ENCODE measurements around the gene COX7A2. TPM values are rescaled to one million over a fixed set of nuclear protein-coding genes. Genes with fewer than 3 reads are reported as not detected.

The COX7A2 gene
- total and polyA plus RNA-seq, 2 of the 4 experiments (the other 2 are of a cell fraction) = 174 to 776 TPM

GRCh38 chr6:75208298-75209183 is 35.1 kb downstream of the COX7A2 start:
- no TSS peak for BruUV-seq (replicated peaks)
- peak overlapping the region; percentile 29 for H2BK5ac ChIP-seq (ENCODE audit: low read depth, low read length, poor library complexity, severe bottlenecking)
- WGBS, 2 experiments (ENCODE audit: extremely low coverage in 2 of 2, insufficient read length in 1 of 2) = 40% methylated on average over 3 of the region's 33 CpGs; no CpG with 5 or more reads in 1 of the 2 experiments
- peak overlapping the region; percentile 87 for H3K56ac ChIP-seq (ENCODE audit: extremely low read depth, insufficient read depth, low read length)
- dilution Hi-C loops (cut with HindIII; ENCODE audit: low sequenced_read_pairs, unreplicated experiment) (no loop called here), in situ Hi-C loops (cut with MboI; ENCODE audit: low sequenced_read_pairs) (loop anchor here (10.0 kb wide), 1 partner anchor 794 kb away; no protein-coding TSS in a partner anchor), intact Hi-C loops (cut with micrococcal nuclease) (loop anchor here (1.0 to 10.0 kb wide), 6 partner anchors 216 to 1406 kb away; no protein-coding TSS in a partner anchor)
- ATAC-seq (ENCODE audit: low read depth) (peak; percentile 39), DNase-seq (peak; percentile 77)
- H2BK20ac ChIP-seq (ENCODE audit: low read depth, low read length) = peak overlapping the region; percentile 62
- peak overlapping the region; percentile 94 for H3K4ac ChIP-seq (ENCODE audit: low read depth, low read length)
- peak overlapping the region; percentile 87 for H3K23ac ChIP-seq (ENCODE audit: low read depth, low read length)
- peaks cover 15% of the 10 kb centered on the region for H4K20me1 ChIP-seq (ENCODE audit: insufficient read depth, low read length)
- peak overlapping the region; percentile 77 for H2AK9ac ChIP-seq (replicated peaks; ENCODE audit: low read depth, low read length, poor library complexity)
- no peaks in the 10 kb centered on the region for H3K9me3 ChIP-seq (ENCODE audit: control insufficient read depth, insufficient read depth, low read length)
- ChIA-PET CTCF (interaction anchor here (0.5 to 1.9 kb wide), 22 partner anchors 12 to 1487 kb away, joined by 3 to 10 read pairs (median 3); no protein-coding TSS in a partner anchor), POLR2A (ENCODE audit: unreplicated experiment) (interaction anchor here (0.5 to 0.8 kb wide), 4 partner anchors 49 to 1411 kb away, joined by 3 to 4 read pairs (median 3); no protein-coding TSS in a partner anchor)
- H2AK5ac ChIP-seq (ENCODE audit: low read depth, low read length) = peak overlapping the region; percentile 83
- H2AFZ ChIP-seq (replicated peaks; ENCODE audit: low read length, poor library complexity) = peak overlapping the region; percentile 87
- H3K14ac ChIP-seq (replicated peaks; ENCODE audit: low read depth, low read length) = peak overlapping the region; percentile 77
- H3K4me1 ChIP-seq (ENCODE audit: control insufficient read depth, insufficient read depth, low read length) = peaks cover 15% of the 10 kb centered on the region
- peak overlapping the region; percentile 74 for H3K9ac ChIP-seq (ENCODE audit: low read depth, low read length)
- no peaks in the 10 kb centered on the region for H3K9me1 ChIP-seq (ENCODE audit: insufficient read depth, low read length)
- no peaks in the 10 kb centered on the region for H3K36me3 ChIP-seq (ENCODE audit: control insufficient read depth, insufficient read depth, low read length)
- peak overlapping the region; percentile 98 for H2BK15ac ChIP-seq (ENCODE audit: low read depth, low read length)
- H3K27ac ChIP-seq (ENCODE audit: insufficient read depth, low read length) = peak overlapping the region; percentile 50; the same call in 1 of the 2 replicates
- H3K27me3 ChIP-seq (ENCODE audit: control insufficient read depth, insufficient read depth, low read length) = no peaks in the 10 kb centered on the region
- peak overlapping the region; percentile 44 for H3K18ac ChIP-seq (ENCODE audit: low read depth, low read length)
- H2BK120ac ChIP-seq (ENCODE audit: low read depth, low read length) = peak overlapping the region; percentile 98
- TF ChIP-seq RCOR1 (IDR thresholded peaks at IDR 0.05; ENCODE audit: insufficient replicate concordance, low read length) (no peak), POLR2A (IDR thresholded peaks at IDR 0.05; ENCODE audit: low read depth, low read length) (peak; percentile 46; the same call in 1 of the 2 replicates), FOS (IDR thresholded peaks at IDR 0.05; ENCODE audit: low read depth, low read length) (no peak), MXI1 (IDR thresholded peaks at IDR 0.05; ENCODE audit: borderline replicate concordance, low read depth, low read length) (no peak), RAD21 (IDR thresholded peaks at IDR 0.05; ENCODE audit: low read length) (peak; percentile 96), MAZ (IDR thresholded peaks at IDR 0.05; ENCODE audit: borderline replicate concordance, low read depth, low read length) (0 out of 2 replicates have a peak, but pooled peaks have one; percentile 17), SMC3 (IDR thresholded peaks at IDR 0.05; ENCODE audit: low read depth, low read length) (peak; percentile 87)
- TF ChIP-seq, protein P1, sequence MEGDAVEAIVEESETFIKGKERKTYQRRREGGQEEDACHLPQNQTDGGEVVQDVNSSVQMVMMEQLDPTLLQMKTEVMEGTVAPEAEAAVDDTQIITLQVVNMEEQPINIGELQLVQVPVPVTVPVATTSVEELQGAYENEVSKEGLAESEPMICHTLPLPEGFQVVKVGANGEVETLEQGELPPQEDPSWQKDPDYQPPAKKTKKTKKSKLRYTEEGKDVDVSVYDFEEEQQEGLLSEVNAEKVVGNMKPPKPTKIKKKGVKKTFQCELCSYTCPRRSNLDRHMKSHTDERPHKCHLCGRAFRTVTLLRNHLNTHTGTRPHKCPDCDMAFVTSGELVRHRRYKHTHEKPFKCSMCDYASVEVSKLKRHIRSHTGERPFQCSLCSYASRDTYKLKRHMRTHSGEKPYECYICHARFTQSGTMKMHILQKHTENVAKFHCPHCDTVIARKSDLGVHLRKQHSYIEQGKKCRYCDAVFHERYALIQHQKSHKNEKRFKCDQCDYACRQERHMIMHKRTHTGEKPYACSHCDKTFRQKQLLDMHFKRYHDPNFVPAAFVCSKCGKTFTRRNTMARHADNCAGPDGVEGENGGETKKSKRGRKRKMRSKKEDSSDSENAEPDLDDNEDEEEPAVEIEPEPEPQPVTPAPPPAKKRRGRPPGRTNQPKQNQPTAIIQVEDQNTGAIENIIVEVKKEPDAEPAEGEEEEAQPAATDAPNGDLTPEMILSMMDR (conservative IDR thresholded peaks at IDR 0.05; ENCODE audit: low read depth, low read length) = peak; percentile 95
- H4K91ac ChIP-seq (ENCODE audit: insufficient read depth, low read depth, low read length) = peak overlapping the region; percentile 89
- H3K79me1 ChIP-seq (ENCODE audit: low read depth in 1 of 2, low read length in 2 of 2) = peaks cover 0 to 20% of the 10 kb centered on the region in 2 experiments; a peak in 2 of 4 replicates
- H3K4me2 ChIP-seq (ENCODE audit: low read depth, low read length) = peak overlapping the region; percentile 47
- no peak overlapping the region for H3K4me3 ChIP-seq (ENCODE audit: insufficient read depth, low read depth, low read length)
- H4K5ac ChIP-seq (ENCODE audit: low read depth, low read length) = peak overlapping the region; percentile 70
- peak overlapping the region; percentile 70 to 89 for H4K8ac ChIP-seq (ENCODE audit: low read depth in 2 of 2, low read length in 2 of 2)
